Lung (tissue), 12 donors: ENCODE measurements around the gene AFAP1. TPM values are rescaled to one million over a fixed set of nuclear protein-coding genes. Genes with fewer than 3 reads are reported as not detected.

Experiments used
- ATAC-seq: fragments of 200-7000 bp; cut with Tn5 transposase; one replicate; pipeline ENCODE4 v1.9.1; 2020; ENCODE audit warnings: moderate number of reproducible peaks; ENCODE audit not compliant: insufficient read depth, low FRiP score
- DNase-seq, 3 donors: peaks; one replicate each; pipeline ENCODE4 v3.0.0-alpha.2; 2013 to 2017
- H3K27ac ChIP-seq, 2 donors: one replicate each; pipeline ENCODE4 v1.5.1; 2013; ENCODE audit warnings: mild to moderate bottlenecking in 2 of 2, moderate library complexity in 2 of 2, control low read depth in 1 of 2, inconsistent platforms in 1 of 2, low read depth in 1 of 2, low read length in 1 of 2
- H3K27me3 ChIP-seq, 3 donors: one replicate each; pipeline ENCODE4 v1.5.1; 2013; ENCODE audit warnings: low read length in 2 of 3; ENCODE audit not compliant: control insufficient read depth in 3 of 3, insufficient read depth in 3 of 3
- H3K36me3 ChIP-seq, 4 donors: one replicate each; pipeline ENCODE4 v1.5.1; 2013; ENCODE audit warnings: low read length in 4 of 4, mild to moderate bottlenecking in 1 of 4, moderate library complexity in 1 of 4; ENCODE audit not compliant: control insufficient read depth in 4 of 4, insufficient read depth in 4 of 4
- H3K4me1 ChIP-seq, 5 donors: one replicate each; pipeline ENCODE4 v1.5.1; 2013; ENCODE audit warnings: low read length in 5 of 5, mild to moderate bottlenecking in 2 of 5, moderate library complexity in 1 of 5; ENCODE audit not compliant: control insufficient read depth in 5 of 5, insufficient read depth in 5 of 5
- H3K4me3 ChIP-seq: one replicate; pipeline ENCODE4 v1.5.1; 2013; ENCODE audit warnings: mild to moderate bottlenecking, control low read depth, moderate library complexity
- H3K9ac ChIP-seq, 2 donors: one replicate each; pipeline ENCODE4 v1.5.1; 2013; ENCODE audit warnings: low read length in 2 of 2, control low read depth in 1 of 2; ENCODE audit not compliant: insufficient read depth in 1 of 2
- H3K9me3 ChIP-seq, 4 donors: one replicate each; pipeline ENCODE4 v1.5.1; 2013; ENCODE audit warnings: low read length in 3 of 4, mild to moderate bottlenecking in 1 of 4, moderate library complexity in 1 of 4; ENCODE audit not compliant: control insufficient read depth in 4 of 4, insufficient read depth in 3 of 4
- CTCF ChIP-seq: IDR thresholded peaks from 2 replicates; pipeline ENCODE4 v1.5.1; 2012; ENCODE audit warnings: mild to moderate bottlenecking; ENCODE audit errors: control extremely low read depth, extremely low read depth
- WGBS, 2 donors: extraction: QIAGEN DNeasy Blood & Tissue Kit; methylation state at CpG; one replicate each; pipeline ENCODE4 v1.1.7; 2013; 5-methylcytosine and 5-hydroxymethylcytosine counted together
- polyA plus RNA-seq, 2 donors: library from polyadenylated mRNA; stranded (reverse); fragments of 200-250 nt; gene quantifications; one replicate each; pipeline ENCODE4 v1.2.1, GENCODE V29; 2013
- total RNA-seq, 2 donors: library from RNA; depleted of rRNA in 1 of 2; stranded (reverse); fragments of >200 nt in 1 of 2; gene quantifications; one replicate each; pipeline ENCODE4 v1.2.1, GENCODE V29; 2014 to 2021
- donor health status: control.
- donor health status: control.
- donor health status: Bipolar disorder and iron deficiency.
- donor health status: healthy.
- donor health status: DM: yes; HTN: yes; CAD: no.

AFAP1 gene
- total and polyA plus RNA-seq, 4 donors: 5.3 to 34.1 (median 12.3) TPM

- Histone ChIP-seq H3K9me3 (no peaks in the 10 kb centered on the region), H3K27me3 (no peaks in the 10 kb centered on the region), H3K9ac (no peak overlapping the region), H3K27ac (peak overlapping the region in 1 of 2 donors; percentile 93), H3K36me3 (peaks cover 0 to 14% (median 4%) of the 10 kb centered on the region in 4 donors), H3K4me3 (no peak overlapping the region), H3K4me1 (peaks cover 0 to 58% (median 47%) of the 10 kb centered on the region in 5 donors)
- DNase-seq (peak; percentile 79 to 90 (median 83)), ATAC-seq (peak; percentile 57)
- 57 to 65% methylated on average over 21 of the region's 21 CpGs for WGBS, 2 donors
- no peak for TF ChIP-seq CTCF
Measured at GRCh38 chr4:7805533-7806337, 133.9 kb downstream of the AFAP1 start.

- DNase-seq: peak; percentile 72 to 77 (median 75)
- H3K27ac ChIP-seq: peak overlapping the region in 1 of 2 donors; percentile 69
- peaks cover 0 to 50% (median 40%) of the 10 kb centered on the region in 5 donors for H3K4me1 ChIP-seq
Measured at GRCh38 chr4:7804756-7805385, 134.8 kb downstream of the AFAP1 start.

DNA sequence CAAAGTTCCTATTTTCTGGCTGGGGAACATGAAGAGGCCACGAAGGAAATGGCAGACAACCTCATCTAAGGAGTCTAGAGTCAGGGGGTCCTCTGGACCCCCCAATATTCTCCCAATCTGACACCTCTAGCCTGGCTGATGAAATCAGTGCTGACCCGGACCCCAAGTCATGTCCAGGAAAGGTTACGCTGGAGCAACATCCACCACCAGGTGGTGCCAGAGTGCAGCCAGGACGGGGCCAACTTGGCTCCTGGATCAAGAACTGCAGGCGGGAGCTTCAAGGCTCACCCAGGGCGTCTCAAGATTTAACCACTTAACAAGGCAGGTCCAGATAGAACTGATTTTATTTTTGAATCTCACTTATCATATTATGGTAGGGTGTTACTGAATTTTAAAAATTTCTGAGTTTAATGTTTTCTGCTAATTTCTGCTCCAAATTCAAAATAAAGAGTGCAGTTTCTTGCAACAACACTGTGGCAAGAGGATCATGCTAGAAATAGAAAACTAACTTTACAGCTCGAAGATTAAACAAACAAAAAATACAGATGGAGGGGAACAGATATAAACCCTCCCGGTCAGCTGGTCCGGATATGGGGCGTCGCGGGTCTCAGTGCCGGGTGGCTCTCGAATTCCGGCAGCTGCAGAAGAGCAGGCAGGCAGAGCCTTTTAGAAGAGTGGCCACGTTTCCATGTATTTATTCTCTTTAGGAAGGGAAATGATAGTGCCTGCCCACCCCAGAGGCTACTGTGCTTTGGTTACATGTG is 135.5 kb downstream of the AFAP1 start:
- H3K27me3 ChIP-seq: no peaks in the 10 kb centered on the region
- DNase-seq (peak; percentile 86 to 89 (median 89)), ATAC-seq (no peak)
- no peaks in the 10 kb centered on the region for H3K9me3 ChIP-seq
- peak; percentile 86 for TF ChIP-seq CTCF
- H3K4me1 ChIP-seq: peaks cover 0 to 44% (median 40%) of the 10 kb centered on the region in 5 donors
- no peak overlapping the region for H3K4me3 ChIP-seq
- WGBS, 2 donors: 38 to 46% methylated on average over 16 of the region's 16 CpGs
- no peak overlapping the region for H3K27ac ChIP-seq
- H3K9ac ChIP-seq: no peak overlapping the region
- peaks cover 0 to 17% (median 14%) of the 10 kb centered on the region in 4 donors for H3K36me3 ChIP-seq

More at GRCh38 chr4:7804756-7805385, 134.8 kb downstream of the AFAP1 start:
- H3K4me3 ChIP-seq: no peak overlapping the region
- H3K9ac ChIP-seq: peak overlapping the region in 1 of 2 donors; percentile 47
- H3K27me3 ChIP-seq: no peaks in the 10 kb centered on the region
- no peak for ATAC-seq
- no peaks in the 10 kb centered on the region for H3K9me3 ChIP-seq
- H3K36me3 ChIP-seq: peaks cover 0 to 18% (median 12%) of the 10 kb centered on the region in 4 donors
- WGBS, 2 donors: 75 to 85% methylated on average over 15 of the region's 15 CpGs
- no peak for TF ChIP-seq CTCF
